ENCODE data around the gene KCNMB2.

GRCh38 chr3:178551916-178552321 lies 15.7 kb downstream of the KCNMB2 start:
- TF ChIP-seq GATA3 (IDR thresholded peaks at IDR 0.05; ENCODE audit: low read depth, low read length) (no peak), GATA2 (IDR thresholded peaks at IDR 0.05; ENCODE audit: low read depth, low read length) (no peak)

Measured in SH-SY5Y (cell line).